ENCODE data around the gene RNF2.

RNF2 gene

GRCh38 chr1:185080422-185080821 lies 35.1 kb downstream of the RNF2 start:
- DNase-seq (ENCODE audit: low read depth): no peak
- TF ChIP-seq, protein P1, sequence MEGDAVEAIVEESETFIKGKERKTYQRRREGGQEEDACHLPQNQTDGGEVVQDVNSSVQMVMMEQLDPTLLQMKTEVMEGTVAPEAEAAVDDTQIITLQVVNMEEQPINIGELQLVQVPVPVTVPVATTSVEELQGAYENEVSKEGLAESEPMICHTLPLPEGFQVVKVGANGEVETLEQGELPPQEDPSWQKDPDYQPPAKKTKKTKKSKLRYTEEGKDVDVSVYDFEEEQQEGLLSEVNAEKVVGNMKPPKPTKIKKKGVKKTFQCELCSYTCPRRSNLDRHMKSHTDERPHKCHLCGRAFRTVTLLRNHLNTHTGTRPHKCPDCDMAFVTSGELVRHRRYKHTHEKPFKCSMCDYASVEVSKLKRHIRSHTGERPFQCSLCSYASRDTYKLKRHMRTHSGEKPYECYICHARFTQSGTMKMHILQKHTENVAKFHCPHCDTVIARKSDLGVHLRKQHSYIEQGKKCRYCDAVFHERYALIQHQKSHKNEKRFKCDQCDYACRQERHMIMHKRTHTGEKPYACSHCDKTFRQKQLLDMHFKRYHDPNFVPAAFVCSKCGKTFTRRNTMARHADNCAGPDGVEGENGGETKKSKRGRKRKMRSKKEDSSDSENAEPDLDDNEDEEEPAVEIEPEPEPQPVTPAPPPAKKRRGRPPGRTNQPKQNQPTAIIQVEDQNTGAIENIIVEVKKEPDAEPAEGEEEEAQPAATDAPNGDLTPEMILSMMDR (conservative IDR thresholded peaks at IDR 0.05; ENCODE audit: control insufficient read depth, insufficient read depth, low read depth, low read length): no peak
- no peak overlapping the region for H3K4me3 ChIP-seq (ENCODE audit: control insufficient read depth, low read depth, low read length)

- H3K4me3 ChIP-seq (ENCODE audit: control insufficient read depth, low read depth, low read length): no peak overlapping the region
- TF ChIP-seq, protein P1 (conservative IDR thresholded peaks at IDR 0.05; ENCODE audit: control insufficient read depth, insufficient read depth, low read depth, low read length): no peak
- no peak for DNase-seq (ENCODE audit: low read depth)
These were observed 38.5 kb downstream of the RNF2 start for GRCh38 chr1:185083818-185084217.

- no peak overlapping the region for H3K4me3 ChIP-seq (ENCODE audit: control insufficient read depth, low read depth, low read length)
- TF ChIP-seq, protein P1 (conservative IDR thresholded peaks at IDR 0.05; ENCODE audit: control insufficient read depth, insufficient read depth, low read depth, low read length): no peak
- DNase-seq (ENCODE audit: low read depth): no peak
These were observed 41.7 kb downstream of the RNF2 start for GRCh38 chr1:185087101-185087500.

- no peak overlapping the region for H3K4me3 ChIP-seq (ENCODE audit: control insufficient read depth, low read depth, low read length)
- DNase-seq (ENCODE audit: low read depth): no peak
- TF ChIP-seq, protein P1 (conservative IDR thresholded peaks at IDR 0.05; ENCODE audit: control insufficient read depth, insufficient read depth, low read depth, low read length): no peak
These were observed 42.4 kb downstream of the RNF2 start for GRCh38 chr1:185087746-185088145.

DNA sequence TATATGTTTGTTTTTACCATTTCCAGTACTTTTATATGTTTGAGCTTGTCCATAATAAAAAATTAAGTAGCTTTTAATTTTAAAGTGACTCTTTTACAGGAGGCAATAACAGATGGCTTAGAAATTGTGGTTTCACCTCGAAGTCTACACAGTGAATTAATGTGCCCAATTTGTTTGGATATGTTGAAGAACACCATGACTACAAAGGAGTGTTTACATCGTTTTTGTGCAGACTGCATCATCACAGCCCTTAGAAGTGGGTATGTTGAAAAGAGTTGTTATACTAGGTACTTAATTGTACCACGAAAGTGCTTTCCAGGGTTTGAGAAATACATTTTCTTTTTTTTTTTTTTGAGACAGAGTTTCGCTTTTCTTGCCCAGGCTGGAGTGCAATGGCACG lies 46.1 kb downstream of the RNF2 start:
- TF ChIP-seq, protein P1 (conservative IDR thresholded peaks at IDR 0.05; ENCODE audit: control insufficient read depth, insufficient read depth, low read depth, low read length): no peak
- H3K4me3 ChIP-seq (ENCODE audit: control insufficient read depth, low read depth, low read length): no peak overlapping the region
- no peak for DNase-seq (ENCODE audit: low read depth)

- TF ChIP-seq, protein P1 (conservative IDR thresholded peaks at IDR 0.05; ENCODE audit: control insufficient read depth, insufficient read depth, low read depth, low read length): no peak
- DNase-seq (ENCODE audit: low read depth): no peak
- H3K4me3 ChIP-seq (ENCODE audit: control insufficient read depth, low read depth, low read length): no peak overlapping the region
These were observed 49.4 kb downstream of the RNF2 start for GRCh38 chr1:185094761-185095160.

DNA sequence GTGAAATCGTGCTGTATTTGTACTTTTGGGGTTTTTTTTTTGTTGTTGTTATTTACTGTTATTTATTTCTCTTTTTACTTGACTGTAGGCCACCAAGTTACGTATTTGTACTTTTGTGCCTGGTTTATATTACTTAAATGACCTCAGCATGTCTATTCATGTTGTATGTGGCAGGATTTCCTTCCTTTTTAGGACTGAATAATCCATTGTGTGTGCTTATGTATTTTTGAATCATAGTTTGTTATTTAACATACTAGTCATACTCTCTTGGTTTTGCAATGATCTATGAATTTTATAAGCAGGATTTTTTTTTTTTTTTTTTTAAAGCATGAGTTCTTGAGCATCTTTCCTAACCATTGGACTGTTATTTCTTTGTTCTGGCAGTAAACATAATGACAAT lies 51.2 kb downstream of the RNF2 start:
- peak; percentile 33 for DNase-seq (ENCODE audit: low read depth)
- TF ChIP-seq, protein P1 (conservative IDR thresholded peaks at IDR 0.05; ENCODE audit: control insufficient read depth, insufficient read depth, low read depth, low read length): no peak
- no peak overlapping the region for H3K4me3 ChIP-seq (ENCODE audit: control insufficient read depth, low read depth, low read length)

All from fibroblast of mammary gland (primary cell).